HG03025 (cell line): ENCODE results near the gene SLC66A2.
"Not testable (repeated sequence)": the region's sequence is repeated elsewhere in the genome, so short reads cannot be mapped to it uniquely, and the experiment has no call there.

Experiments
- ATAC-seq: cut with Tn5 transposase; IDR thresholded peaks from one replicate; pipeline ENCODE4 v1.9.1; 2021; ENCODE audit warnings: mild to moderate bottlenecking, moderate library complexity; ENCODE audit not compliant: unreplicated experiment, low FRiP score

The SLC66A2 gene

DNA sequence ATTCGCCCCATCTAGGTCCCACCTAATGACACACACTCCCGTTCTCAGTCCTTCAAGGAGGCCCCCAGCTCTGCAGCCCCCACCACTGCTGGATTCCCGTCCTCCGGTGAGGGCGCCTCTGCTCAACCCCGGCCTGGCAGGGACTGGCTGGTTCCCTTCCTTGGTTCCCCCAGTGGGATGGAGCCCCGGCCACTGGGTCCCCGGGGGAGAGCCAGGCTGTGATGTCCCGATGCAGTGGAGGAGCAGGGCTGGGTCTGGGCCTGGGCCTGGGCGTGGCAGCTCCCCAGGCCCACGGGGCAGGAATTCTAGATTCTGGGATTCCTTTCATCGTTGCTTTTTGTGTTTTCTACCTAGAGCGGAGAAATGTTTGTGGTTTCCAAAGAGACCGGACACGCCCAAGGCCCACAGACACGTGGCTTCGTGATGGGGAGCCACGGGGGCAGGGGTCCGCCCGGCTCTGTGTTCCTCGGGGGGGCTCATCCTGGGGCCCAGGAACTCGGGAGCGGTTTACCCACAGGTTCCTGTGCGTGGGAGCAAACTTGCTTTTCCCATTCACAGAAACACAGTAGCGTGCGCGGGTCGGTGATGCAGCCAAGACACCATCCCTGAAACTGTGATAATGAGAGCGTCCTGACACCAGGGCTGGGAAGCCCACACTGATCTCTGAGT is 67.0 kb downstream of the SLC66A2 start:
- no peak for ATAC-seq

DNA sequence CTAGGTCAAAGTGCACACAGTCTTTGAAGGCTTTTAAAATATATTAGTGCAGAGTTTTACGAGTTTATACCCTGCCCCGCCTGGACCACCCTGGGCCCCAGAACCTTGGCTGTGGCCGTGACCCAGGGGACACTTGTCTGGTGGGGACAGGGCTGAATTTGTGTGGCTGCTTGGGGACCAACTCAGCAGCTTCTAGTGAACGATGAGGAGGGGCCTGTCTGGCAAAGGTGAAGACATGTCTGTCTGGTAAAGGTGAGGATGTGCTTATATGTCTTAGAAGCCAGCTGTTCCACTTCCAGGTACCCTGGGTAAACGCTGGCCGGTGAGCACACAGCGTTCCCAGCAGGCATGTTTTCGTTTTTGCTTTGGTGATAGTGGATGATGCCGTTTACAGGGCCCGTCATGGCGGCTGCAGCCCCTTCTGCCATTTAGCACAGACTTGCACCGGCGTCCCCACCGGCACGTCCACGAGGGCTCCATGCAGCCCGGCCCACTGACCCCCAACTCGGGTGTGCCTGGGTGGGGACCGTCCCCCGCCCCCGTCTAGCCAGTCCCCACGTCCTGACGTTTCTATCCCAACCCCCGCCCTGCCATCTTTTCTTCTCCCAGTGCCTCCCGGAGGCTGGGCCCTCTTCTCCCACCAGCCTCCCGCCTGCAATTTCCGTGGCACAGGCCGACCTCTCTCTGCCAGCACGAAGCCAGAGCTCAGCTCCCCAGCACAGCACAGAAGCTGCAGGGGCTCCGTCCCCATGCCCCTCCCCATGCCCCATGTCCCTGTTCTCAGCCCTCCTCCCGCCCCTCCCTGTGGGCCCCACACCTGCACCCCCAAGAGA is 67.8 kb downstream of the SLC66A2 start:
- ATAC-seq: no peak

GRCh38 chr18:79882522-79883241 is 68.8 kb downstream of the SLC66A2 start:
- ATAC-seq: no peak

DNA sequence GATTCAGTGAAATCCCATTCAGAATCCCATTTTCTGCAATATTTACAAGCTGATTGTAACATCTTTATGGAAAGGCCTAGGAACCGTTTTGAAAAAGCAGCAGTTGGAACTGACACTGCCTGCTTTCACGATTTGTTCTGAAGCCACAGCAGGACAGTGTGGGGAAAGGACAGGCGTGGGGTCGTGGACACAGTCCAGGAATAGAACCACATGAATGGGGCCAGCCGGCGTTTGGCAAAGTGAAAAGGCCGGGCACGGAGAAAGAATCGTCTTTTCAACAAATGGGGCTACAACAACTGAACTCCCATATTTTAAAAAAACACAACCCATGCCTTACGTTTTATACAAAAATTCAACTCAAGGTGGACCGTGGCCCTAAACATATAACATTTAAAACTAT is 69.8 kb downstream of the SLC66A2 start:
- no peak for ATAC-seq

GRCh38 chr18:79879566-79879965 is 71.9 kb downstream of the SLC66A2 start:
- ATAC-seq: no peak

DNA sequence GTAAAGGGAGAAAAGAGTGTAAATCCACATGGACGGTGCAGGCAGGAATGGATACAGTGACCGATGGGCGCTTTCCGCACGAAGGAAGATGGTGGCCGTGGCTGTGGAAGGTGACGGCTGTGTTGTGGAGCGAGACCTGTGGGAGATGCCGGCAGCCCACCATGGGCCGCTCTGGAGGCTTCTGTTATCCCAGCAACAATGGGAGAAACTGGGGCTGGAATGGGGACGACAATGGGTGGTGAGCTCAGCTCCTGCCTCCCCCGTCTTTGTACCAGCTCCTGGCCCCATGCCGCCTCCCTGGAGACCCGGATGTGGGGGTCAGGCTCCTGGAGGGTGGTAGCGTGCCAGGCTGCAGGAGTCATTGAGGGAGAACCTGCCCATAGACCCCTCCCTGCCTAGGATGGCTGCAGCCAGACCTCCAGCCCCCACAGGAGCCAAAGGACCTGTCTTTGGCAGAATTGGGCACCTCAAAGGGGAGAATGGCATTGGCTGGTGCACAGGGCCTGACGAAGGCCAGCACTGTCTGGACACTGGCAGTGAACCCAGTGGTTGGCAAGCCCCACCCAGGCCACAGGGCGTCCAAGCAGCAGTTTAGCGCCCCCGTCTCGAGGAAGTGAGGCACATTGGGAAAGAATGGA is 72.6 kb downstream of the SLC66A2 start:
- ATAC-seq: no peak

DNA sequence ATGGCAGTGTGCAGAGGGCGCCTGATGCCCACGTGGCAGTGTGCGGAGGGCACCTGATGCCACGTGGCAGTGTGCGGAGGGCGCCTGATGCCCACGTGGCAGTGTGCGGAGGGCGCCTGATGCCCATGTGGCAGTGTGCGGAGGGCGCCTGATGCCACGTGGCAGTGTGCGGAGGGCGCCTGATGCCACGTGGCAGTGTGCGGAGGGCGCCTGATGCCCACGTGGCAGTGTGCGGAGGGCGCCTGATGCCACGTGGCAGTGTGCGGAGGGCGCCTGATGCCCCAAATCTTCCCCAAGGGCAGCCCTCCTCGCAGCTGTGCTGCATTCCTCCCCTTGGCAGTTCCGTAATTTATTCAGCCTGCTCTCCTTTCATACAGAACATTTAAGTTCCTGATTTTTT is 73.2 kb downstream of the SLC66A2 start:
- ATAC-seq: not testable (repeated sequence)

- ATAC-seq: no peak
Observed at GRCh38 chr18:79877163-79878091, 74.0 kb downstream of the SLC66A2 start.

GRCh38 chr18:79876497-79876896 is 75.0 kb downstream of the SLC66A2 start:
- ATAC-seq: no peak

- ATAC-seq: no peak
Observed at GRCh38 chr18:79875931-79876461, 75.5 kb downstream of the SLC66A2 start.

DNA sequence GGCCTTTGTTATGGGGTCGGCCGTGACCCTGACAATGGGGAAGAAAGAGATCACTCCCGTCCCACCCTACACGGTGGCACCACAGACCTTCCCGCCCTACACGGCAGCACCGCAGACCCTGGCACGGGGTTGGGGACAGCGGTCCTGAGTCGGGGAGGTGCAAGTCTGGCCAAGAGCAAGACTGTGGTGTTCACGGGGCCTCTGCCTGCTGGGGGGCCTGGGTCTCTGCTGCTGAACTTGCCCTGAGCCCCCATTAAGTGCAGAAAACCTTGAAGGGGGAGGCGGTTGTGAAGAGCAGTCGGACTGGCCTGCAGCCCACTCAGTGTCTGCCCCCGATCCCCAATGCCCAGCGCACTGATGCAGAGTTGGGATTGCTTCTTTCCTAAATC is 75.9 kb downstream of the SLC66A2 start:
- ATAC-seq: no peak

DNA sequence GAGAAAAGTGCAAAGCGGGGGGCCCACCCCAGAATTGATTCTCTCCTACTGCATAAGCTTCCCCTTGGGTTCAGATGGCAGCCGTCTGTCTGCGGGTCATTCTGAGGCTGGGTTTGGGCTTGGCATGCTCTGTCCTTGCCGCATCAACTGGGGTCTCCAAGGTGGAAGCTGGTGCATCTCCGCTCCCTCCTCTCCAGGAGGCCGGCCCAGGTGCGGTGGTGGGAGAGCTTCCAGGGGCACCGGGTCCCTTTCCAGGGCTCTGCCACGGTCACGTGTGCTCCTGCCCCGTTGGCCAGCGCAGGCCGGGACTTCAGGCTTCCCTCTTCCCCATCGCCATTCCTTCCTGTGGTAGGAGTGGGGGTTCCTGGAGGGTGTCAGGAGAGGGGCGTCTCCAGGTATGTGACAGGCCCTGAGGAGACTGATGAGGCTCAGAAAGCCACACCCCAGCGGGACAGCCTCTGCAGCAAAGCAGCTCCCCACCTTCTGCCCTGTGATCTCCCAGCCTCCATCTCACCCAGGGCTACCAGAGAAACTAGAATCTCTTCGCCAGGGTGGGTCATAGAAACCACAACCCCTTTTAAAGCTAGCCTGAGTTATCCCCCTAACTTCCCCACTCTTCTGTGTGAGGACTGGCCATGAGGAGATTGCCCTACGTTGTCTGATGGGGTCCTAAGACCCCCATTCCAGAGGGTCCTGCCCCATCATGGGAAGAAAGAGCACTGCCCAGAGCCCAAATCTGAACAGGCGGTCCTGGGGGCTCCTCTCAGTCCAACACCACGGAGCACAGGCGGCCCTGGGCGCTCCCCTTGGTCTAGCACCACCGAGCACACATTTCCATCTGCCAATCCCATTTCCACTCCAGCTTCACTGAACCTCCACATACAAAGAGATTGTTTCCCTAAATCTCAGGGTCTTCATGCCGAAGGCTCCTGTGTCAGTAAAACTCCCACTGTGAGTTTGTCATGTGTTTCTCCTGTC is 76.6 kb downstream of the SLC66A2 start:
- no peak for ATAC-seq

DNA sequence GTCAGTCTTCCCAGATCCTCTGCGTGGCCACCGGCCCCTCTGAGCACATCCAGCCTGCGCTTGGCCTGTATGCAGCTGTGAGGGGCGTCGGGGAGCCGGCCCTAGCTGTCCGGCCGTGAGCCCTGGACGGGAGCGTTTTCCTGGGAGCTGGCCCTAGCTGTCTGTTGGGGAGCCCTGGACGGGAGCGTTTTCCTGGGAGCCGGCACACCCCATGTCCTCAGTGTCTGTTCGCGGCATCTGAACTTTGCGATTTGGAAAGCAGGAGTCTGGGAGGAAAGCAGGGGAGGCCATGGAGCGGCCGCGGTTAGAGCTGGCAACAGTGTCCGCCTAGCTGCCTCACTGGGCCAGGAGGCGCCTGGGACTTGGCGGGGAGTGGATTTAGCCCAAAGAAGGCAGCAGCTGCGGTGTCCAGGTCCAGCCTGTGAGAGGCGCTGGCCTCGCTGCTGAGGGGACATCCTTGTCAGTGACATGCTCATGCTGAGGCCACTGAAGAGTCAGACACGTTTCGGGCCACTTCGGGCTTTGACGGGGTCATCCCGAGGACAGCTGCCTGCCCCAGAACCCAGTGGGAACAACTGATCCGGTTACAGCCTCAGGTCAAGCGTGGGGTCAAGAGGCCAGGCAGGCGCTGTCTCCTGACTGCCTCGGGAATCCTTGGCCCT is 77.9 kb downstream of the SLC66A2 start:
- ATAC-seq: no peak

- no peak for ATAC-seq
Observed at GRCh38 chr18:79872527-79873444, 78.7 kb downstream of the SLC66A2 start.

- no peak for ATAC-seq
Observed at GRCh38 chr18:79871481-79872091, 79.9 kb downstream of the SLC66A2 start.

DNA sequence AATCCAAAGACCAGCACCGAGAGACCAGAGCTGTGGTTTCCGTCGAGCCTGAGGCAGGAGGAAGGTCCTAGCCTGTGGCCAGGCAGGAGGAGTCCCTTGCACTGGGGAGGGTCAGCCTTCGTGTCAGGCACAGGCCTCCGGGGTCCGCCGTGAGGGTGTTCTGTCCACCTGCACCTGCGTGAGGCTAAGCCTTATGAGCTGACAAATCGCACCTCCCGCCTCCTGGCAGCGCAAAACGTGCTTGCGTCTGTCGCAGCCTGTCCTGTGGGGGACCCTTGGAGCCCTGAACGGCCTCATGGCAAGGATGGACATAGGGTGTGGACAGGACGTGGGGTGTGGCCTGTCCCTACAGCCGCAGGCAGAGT is 80.4 kb downstream of the SLC66A2 start:
- no peak for ATAC-seq
